LNCaP clone FGC (cell line): ENCODE measurements around the gene UBALD1.

ENCODE experiments used
- DNase-seq: peaks from one replicate; pipeline ENCODE4 v3.0.0-alpha.2; 2011; ENCODE audit warnings: low read depth
- H3K4me3 ChIP-seq: 2 replicates; pipeline ENCODE4 v1.5.1; 2011; ENCODE audit warnings: mild to moderate bottlenecking, low read depth, low read length, control low read depth
- TF ChIP-seq, protein P1 (sequence below): IDR thresholded peaks from 2 replicates; pipeline ENCODE4 v1.5.1; 2012; ENCODE audit warnings: mild to moderate bottlenecking; ENCODE audit not compliant: control insufficient read depth, insufficient read depth; ENCODE audit errors: extremely low read depth

Gene UBALD1

GRCh38 chr16:4602331-4602730 lies 12.4 kb downstream of the UBALD1 start:
- no peak overlapping the region for H3K4me3 ChIP-seq
- TF ChIP-seq, protein P1, sequence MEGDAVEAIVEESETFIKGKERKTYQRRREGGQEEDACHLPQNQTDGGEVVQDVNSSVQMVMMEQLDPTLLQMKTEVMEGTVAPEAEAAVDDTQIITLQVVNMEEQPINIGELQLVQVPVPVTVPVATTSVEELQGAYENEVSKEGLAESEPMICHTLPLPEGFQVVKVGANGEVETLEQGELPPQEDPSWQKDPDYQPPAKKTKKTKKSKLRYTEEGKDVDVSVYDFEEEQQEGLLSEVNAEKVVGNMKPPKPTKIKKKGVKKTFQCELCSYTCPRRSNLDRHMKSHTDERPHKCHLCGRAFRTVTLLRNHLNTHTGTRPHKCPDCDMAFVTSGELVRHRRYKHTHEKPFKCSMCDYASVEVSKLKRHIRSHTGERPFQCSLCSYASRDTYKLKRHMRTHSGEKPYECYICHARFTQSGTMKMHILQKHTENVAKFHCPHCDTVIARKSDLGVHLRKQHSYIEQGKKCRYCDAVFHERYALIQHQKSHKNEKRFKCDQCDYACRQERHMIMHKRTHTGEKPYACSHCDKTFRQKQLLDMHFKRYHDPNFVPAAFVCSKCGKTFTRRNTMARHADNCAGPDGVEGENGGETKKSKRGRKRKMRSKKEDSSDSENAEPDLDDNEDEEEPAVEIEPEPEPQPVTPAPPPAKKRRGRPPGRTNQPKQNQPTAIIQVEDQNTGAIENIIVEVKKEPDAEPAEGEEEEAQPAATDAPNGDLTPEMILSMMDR = no peak
- DNase-seq = no peak

DNA sequence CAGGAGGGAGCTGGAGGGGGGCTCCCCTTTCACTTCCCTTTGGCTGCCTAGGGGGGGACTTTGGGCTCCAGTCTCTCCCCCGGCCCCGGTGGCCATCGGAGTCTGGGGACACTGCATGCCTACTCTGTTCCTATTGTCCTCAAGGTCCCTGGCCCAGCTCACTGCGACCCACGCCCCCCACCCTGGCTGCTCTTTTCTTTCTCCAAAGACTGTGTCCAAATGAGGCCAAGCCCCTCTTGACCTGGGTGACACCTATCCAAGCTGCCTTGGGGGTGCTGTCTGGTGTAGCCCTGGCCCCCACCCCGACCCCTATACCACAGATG lies 12.9 kb downstream of the UBALD1 start:
- TF ChIP-seq, protein P1 = no peak
- no peak overlapping the region for H3K4me3 ChIP-seq
- no peak for DNase-seq

DNA sequence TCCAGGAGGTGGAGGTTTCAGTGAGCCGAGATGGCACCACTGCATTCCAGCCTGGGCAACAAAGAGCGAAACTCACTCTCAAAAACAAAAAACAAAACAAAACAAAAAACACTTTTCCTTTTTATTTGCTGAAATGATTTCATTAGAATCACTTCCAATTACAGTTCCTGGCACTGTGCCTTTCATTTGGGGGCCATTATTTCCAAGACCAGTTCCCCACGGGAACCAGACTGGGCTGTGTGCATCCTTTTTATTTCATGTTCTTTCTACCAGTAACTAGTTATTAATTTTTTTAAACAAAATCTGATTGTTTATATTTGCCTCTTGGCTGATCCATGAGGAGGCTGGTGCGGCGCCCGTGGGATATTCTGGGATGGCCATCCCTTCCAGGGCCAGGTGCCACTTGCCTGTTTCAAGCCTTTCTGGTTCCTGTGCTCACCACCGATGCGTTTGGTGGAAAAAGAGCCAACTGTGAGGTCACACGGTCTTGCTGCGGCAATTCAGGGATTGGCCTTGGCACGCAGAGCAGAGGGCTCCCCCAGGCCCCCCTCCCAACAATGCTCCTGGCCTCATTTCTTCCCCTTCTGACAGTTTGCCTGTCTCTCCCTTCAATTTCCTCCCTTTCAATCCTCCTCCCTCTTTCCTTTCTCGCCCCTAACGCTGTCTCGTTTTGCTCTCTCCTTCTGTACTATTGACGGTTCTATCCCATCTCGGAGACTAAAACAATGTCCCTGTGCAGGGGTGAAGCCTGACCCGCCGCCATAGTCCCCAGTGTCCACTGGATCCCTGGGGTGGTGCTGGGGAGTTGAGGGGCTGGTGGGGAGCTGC lies 13.4 kb downstream of the UBALD1 start:
- no peak overlapping the region for H3K4me3 ChIP-seq
- no peak for DNase-seq
- TF ChIP-seq, protein P1 = no peak

GRCh38 chr16:4599545-4599944 lies 15.1 kb downstream of the UBALD1 start:
- TF ChIP-seq, protein P1 = no peak
- no peak for DNase-seq

DNA sequence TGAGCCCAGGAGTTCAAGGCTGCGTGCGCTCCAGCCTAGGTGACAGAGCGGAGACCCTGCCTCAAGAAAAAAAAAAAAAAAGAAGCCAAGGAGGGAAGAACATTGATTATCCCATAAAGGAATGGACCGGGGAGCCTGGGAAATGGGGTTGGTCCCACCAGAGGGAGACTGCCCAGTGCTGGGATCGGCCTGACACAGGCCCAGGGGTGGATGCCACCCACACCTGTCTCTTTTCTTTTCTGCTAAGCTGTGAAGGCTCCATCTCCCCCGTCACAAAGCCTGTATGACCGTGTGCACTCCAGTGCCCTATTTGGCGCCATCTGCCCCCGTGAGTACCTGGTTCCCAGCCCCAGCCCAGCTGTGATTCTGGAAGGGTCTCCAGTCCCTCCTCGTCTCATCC lies 15.7 kb downstream of the UBALD1 start:
- H3K4me3 ChIP-seq = no peak overlapping the region
- DNase-seq = no peak
- TF ChIP-seq, protein P1 = no peak

More at GRCh38 chr16:4599545-4599944, 15.1 kb downstream of the UBALD1 start:
- no peak overlapping the region for H3K4me3 ChIP-seq

DNA sequence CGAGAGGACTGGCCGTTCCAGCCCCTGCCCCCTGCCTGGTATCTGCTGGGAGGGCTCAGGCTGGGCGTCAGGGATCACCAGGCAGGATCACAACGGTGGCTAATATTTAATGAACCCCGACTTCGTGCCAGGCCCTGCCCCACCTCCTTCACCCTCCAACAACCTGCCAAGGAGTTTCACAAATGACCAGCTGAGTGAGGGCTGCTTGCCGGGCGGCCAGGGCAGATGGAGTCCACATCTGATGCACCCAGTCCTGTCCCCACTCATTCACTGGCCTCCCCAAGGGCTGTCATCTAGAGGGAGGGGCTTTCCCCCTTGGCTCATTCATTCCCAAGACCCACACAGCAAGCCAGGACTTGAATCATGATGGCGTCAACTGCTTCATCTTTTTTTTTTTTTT lies 17.5 kb downstream of the UBALD1 start:
- DNase-seq = no peak
- no peak overlapping the region for H3K4me3 ChIP-seq
- TF ChIP-seq, protein P1 = no peak
